Testis (tissue), 2 donors: ENCODE measurements around the gene SLC66A1.
"Not testable (repeated sequence)": the region's sequence is repeated elsewhere in the genome, so short reads cannot be mapped to it uniquely, and the experiment has no call there.

Source experiments
- CTCF ChIP-seq, 3 experiments: fragments of 450-650 bp in 2 of 3; fragments of 200-600 bp in 1 of 3; sonication (generic) in 1 of 3; IDR thresholded peaks; one replicate each; pipeline ENCODE4 v1.5.1; 2016 to 2019; ENCODE audit warnings: antibody characterized with exemption in 3 of 3, mild to moderate bottlenecking in 2 of 3, moderate library complexity in 1 of 3
- POLR2A ChIP-seq: fragments of 450-650 bp; IDR thresholded peaks from one replicate; pipeline ENCODE4 v1.6.1; 2017; ENCODE audit warnings: antibody characterized with exemption, mild to moderate bottlenecking, moderate library complexity

- not testable (repeated sequence) for TF ChIP-seq CTCF (IDR thresholded peaks at IDR 0.05); POLR2A
These were observed 26.3 kb upstream of the SLC66A1 start for GRCh38 chr1:19285807-19286206.
